Measurements from ENCODE around the gene TSPAN4.
A peak's percentile ranks its signal among the peaks of the same experiment; 100 is the strongest.

Gene TSPAN4

DNA sequence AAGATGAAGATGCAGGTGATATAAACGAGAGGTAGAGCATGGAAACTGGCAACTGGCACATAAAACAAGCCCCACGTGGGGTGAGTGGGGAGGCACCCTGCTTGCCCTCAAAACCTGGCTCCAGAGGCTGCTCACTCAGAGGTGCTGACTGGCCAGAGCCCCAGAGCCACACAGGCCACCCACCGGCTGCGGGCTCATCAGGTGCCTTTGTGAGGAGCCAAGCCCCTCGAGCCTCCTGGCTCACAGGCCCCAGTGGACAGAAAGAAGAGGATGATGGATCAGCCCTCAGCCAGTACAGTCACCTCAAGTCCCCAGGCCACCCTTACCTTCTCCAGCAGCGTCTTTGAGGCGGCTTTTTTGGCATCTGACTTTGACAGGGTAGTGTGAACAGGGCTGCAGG lies 61.7 kb downstream of the TSPAN4 start:
- no peak for DNase-seq (ENCODE audit: low read depth)
- no peak overlapping the region for H3K4me3 ChIP-seq (replicated peaks; ENCODE audit: low read depth, low read length)
- TF ChIP-seq, protein P1, sequence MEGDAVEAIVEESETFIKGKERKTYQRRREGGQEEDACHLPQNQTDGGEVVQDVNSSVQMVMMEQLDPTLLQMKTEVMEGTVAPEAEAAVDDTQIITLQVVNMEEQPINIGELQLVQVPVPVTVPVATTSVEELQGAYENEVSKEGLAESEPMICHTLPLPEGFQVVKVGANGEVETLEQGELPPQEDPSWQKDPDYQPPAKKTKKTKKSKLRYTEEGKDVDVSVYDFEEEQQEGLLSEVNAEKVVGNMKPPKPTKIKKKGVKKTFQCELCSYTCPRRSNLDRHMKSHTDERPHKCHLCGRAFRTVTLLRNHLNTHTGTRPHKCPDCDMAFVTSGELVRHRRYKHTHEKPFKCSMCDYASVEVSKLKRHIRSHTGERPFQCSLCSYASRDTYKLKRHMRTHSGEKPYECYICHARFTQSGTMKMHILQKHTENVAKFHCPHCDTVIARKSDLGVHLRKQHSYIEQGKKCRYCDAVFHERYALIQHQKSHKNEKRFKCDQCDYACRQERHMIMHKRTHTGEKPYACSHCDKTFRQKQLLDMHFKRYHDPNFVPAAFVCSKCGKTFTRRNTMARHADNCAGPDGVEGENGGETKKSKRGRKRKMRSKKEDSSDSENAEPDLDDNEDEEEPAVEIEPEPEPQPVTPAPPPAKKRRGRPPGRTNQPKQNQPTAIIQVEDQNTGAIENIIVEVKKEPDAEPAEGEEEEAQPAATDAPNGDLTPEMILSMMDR (IDR thresholded peaks at IDR 0.05; ENCODE audit: low read length, missing control alignments): no peak

DNA sequence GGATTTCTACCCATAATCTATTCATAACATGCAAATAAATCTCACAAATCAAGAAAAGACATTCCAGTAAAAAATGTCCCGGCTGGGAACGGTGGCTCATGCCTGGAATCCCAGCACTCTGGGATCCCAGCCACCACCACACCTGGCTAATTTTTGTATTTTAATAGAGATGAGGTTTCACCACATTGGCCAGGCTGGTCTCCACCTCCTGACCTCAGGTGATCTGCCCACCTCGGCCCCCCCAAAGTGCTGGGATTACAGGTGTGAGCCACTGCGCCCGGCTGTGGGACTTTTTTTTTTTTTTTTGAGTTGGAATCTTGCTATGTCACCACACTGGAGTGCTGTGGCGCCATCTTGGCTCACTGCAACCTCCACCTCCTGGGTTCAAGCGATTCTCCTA lies 63.3 kb downstream of the TSPAN4 start:
- no peak overlapping the region for H3K4me3 ChIP-seq (replicated peaks; ENCODE audit: low read depth, low read length)
- TF ChIP-seq, protein P1 (IDR thresholded peaks at IDR 0.05; ENCODE audit: low read length, missing control alignments): no peak
- DNase-seq (ENCODE audit: low read depth): no peak

- H3K4me3 ChIP-seq (replicated peaks; ENCODE audit: low read depth, low read length): no peak overlapping the region
- DNase-seq (ENCODE audit: low read depth): no peak
- TF ChIP-seq, protein P1 (IDR thresholded peaks at IDR 0.05; ENCODE audit: low read length, missing control alignments): no peak
Measured at GRCh38 chr11:907668-908067, 65.0 kb downstream of the TSPAN4 start.

- no peak for DNase-seq (ENCODE audit: low read depth)
- TF ChIP-seq, protein P1 (IDR thresholded peaks at IDR 0.05; ENCODE audit: low read length, missing control alignments): no peak
Measured at GRCh38 chr11:908273-908672, 65.6 kb downstream of the TSPAN4 start.

GRCh38 chr11:909406-909805 lies 66.8 kb downstream of the TSPAN4 start:
- no peak for DNase-seq (ENCODE audit: low read depth)
- TF ChIP-seq, protein P1 (IDR thresholded peaks at IDR 0.05; ENCODE audit: low read length, missing control alignments): no peak
- no peak overlapping the region for H3K4me3 ChIP-seq (replicated peaks; ENCODE audit: low read depth, low read length)

More at GRCh38 chr11:908273-908672, 65.6 kb downstream of the TSPAN4 start:
- H3K4me3 ChIP-seq (replicated peaks; ENCODE audit: low read depth, low read length): no peak overlapping the region

DNA sequence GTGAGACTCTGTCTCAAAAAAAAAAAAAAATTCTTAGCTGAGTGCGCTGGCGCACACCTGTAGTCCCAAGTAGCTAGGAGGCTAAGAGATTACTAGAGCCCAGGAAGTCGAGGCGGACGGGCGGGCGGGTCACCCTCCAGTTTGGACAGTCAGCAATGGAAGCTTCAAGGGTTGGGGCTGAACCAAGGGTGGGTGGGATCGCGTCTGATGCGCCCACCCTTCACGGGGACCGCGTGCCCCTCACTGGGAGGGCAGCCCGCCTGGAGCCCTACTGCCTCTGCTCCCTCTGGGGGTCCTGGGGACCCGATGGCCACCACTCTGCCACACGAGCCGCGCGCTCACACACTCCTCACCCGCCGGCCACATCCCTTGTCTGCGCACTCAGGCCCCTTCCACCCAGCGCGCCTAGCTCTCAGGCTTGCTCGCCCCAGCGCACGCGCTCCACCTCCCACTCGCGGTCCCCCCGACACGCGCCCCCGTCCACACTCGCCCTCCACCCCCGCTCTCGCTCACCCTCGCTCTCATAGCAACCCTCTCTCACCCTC lies 67.5 kb downstream of the TSPAN4 start:
- no peak for DNase-seq (ENCODE audit: low read depth)
- H3K4me3 ChIP-seq (replicated peaks; ENCODE audit: low read depth, low read length): peak overlapping the region; percentile 76
- TF ChIP-seq, protein P1 (IDR thresholded peaks at IDR 0.05; ENCODE audit: low read length, missing control alignments): no peak

GRCh38 chr11:910589-911030 lies 68.0 kb downstream of the TSPAN4 start, which contains the start of gene CHID1:
CHID1 (minus strand) TSS chr11:910810; CDS start chr11:904816, 5,994 bp downstream.
- peak within 1 kb of the TSS; percentile 76 for H3K4me3 ChIP-seq (replicated peaks; ENCODE audit: low read depth, low read length)
- TF ChIP-seq, protein P1 (IDR thresholded peaks at IDR 0.05; ENCODE audit: low read length, missing control alignments): no peak
- DNase-seq (ENCODE audit: low read depth): peak; percentile 75
